Liver (tissue), 3 donors: ENCODE results near the gene MSH3.

ENCODE experiments used
- EGR1 ChIP-seq, 2 donors: IDR thresholded peaks; 2 replicates each; pipeline ENCODE4 v1.6.1; 2016 to 2018; ENCODE audit warnings: antibody characterized with exemption in 2 of 2, low read depth in 2 of 2
- JUND ChIP-seq, 2 donors: IDR thresholded peaks; 2 replicates each; pipeline ENCODE4 v1.6.1; 2016; ENCODE audit warnings: antibody characterized with exemption in 2 of 2
- RAD21 ChIP-seq, 2 donors: IDR thresholded peaks; 2 replicates each; pipeline ENCODE4 v1.6.1; 2016; ENCODE audit warnings: antibody characterized with exemption in 2 of 2, mild to moderate bottlenecking in 2 of 2
- SP1 ChIP-seq: IDR thresholded peaks from 2 replicates; pipeline ENCODE4 v1.6.1; 2018; ENCODE audit warnings: antibody characterized with exemption, mild to moderate bottlenecking
- TF ChIP-seq, protein P1 (sequence below): fragments of 150-350 bp; IDR thresholded peaks from 2 replicates; pipeline ENCODE4 v1.5.1; 2017; ENCODE audit warnings: improper control_type of control experiment, low read depth, low read length; ENCODE audit not compliant: missing input control
- donor health status: healthy.
- donor health status: healthy.

DNA sequence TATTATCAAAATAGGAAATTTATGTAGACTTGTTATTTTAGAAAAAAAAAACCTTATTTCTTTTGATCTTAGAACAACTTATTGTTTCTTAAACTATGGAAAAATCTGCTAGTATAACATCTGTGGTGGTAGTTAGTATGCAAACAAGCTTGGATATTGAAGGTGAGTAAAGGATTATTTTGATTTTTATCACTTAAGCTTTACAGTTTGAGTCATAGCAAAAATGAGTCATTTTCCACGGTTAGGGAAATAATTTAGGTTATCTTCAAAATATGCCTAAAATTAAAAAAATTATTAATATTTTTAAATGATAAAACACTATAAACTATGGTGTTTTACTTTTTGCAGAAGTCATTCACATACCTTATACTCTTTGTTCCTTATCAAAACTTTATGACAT lies 107.5 kb downstream of the MSH3 start:
- TF ChIP-seq, protein P1, sequence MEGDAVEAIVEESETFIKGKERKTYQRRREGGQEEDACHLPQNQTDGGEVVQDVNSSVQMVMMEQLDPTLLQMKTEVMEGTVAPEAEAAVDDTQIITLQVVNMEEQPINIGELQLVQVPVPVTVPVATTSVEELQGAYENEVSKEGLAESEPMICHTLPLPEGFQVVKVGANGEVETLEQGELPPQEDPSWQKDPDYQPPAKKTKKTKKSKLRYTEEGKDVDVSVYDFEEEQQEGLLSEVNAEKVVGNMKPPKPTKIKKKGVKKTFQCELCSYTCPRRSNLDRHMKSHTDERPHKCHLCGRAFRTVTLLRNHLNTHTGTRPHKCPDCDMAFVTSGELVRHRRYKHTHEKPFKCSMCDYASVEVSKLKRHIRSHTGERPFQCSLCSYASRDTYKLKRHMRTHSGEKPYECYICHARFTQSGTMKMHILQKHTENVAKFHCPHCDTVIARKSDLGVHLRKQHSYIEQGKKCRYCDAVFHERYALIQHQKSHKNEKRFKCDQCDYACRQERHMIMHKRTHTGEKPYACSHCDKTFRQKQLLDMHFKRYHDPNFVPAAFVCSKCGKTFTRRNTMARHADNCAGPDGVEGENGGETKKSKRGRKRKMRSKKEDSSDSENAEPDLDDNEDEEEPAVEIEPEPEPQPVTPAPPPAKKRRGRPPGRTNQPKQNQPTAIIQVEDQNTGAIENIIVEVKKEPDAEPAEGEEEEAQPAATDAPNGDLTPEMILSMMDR: no peak
- no peak for TF ChIP-seq JUND (IDR thresholded peaks at IDR 0.05)
- TF ChIP-seq EGR1 (IDR thresholded peaks at IDR 0.05; ENCODE audit: low read depth in 2 of 2): no peak
- TF ChIP-seq RAD21 (IDR thresholded peaks at IDR 0.05): no peak
- no peak for TF ChIP-seq SP1
